Ascending aorta (tissue), 2 donors: ENCODE measurements around the gene FBXL17. TPM values are rescaled to one million over a fixed set of nuclear protein-coding genes. Genes with fewer than 3 reads are reported as not detected.

Source experiments
- DNase-seq, 2 donors: peaks; one replicate each; pipeline ENCODE4 v3.0.0-alpha.2; 2019; ENCODE audit warnings: low spot score in 2 of 2
- H3K27ac ChIP-seq, 2 donors: fragments of 200-600 bp; sonication (generic); one replicate each; pipeline ENCODE4 v1.5.1; 2016 to 2017; ENCODE audit warnings: mild to moderate bottlenecking in 1 of 2
- H3K27me3 ChIP-seq: fragments of 200-600 bp; sonication (generic); one replicate; pipeline ENCODE4 v1.5.1; 2017
- H3K36me3 ChIP-seq, 2 donors: fragments of 200-600 bp; sonication (generic); one replicate each; pipeline ENCODE4 v1.5.1; 2016
- H3K4me1 ChIP-seq, 2 donors: fragments of 200-600 bp; sonication (generic); one replicate each; pipeline ENCODE4 v1.5.1; 2016 to 2017; ENCODE audit warnings: mild to moderate bottlenecking in 1 of 2
- H3K4me3 ChIP-seq, 2 donors: fragments of 200-600 bp; sonication (generic); one replicate each; pipeline ENCODE4 v1.5.1; 2016 to 2017; ENCODE audit warnings: mild to moderate bottlenecking in 1 of 2
- H3K9me3 ChIP-seq, 2 donors: fragments of 200-600 bp; sonication (generic); one replicate each; pipeline ENCODE4 v1.5.1; 2016
- CTCF ChIP-seq, 3 experiments: fragments of 200-600 bp in 2 of 3; fragments of 450-650 bp in 1 of 3; sonication (generic) in 2 of 3; IDR thresholded peaks; one replicate each; pipeline ENCODE4 v1.5.1; 2016 to 2019; ENCODE audit warnings: antibody characterized with exemption in 3 of 3, mild to moderate bottlenecking in 1 of 3, moderate library complexity in 1 of 3
- intact Hi-C: fragments of 100-400 bp; cut with DNase I; formaldehyde crosslinking; loops from one replicate; pipeline ENCODE4 v1.15.1; 2023
- total RNA-seq: library from RNA; depleted of rRNA; stranded (reverse); fragments of >200 nt; gene quantifications from one replicate; pipeline ENCODE4 v1.1.0, GENCODE V29; 2016

Gene FBXL17
- total RNA-seq, 1 donor from 2014 or later = 13.6 TPM

- Histone ChIP-seq H3K4me1 (no peaks in the 10 kb centered on the region), H3K36me3 (no peaks in the 10 kb centered on the region), H3K27ac (no peak overlapping the region), H3K4me3 (no peak overlapping the region), H3K9me3 (no peaks in the 10 kb centered on the region), H3K27me3 (no peaks in the 10 kb centered on the region)
- DNase-seq = no peak
- no peak for TF ChIP-seq CTCF (IDR thresholded peaks at IDR 0.05)
- intact Hi-C loops = no loop called here
These were observed 468.4 kb downstream of the FBXL17 start for GRCh38 chr5:107913494-107913893.

- no peak for TF ChIP-seq CTCF (IDR thresholded peaks at IDR 0.05)
- H3K4me1 ChIP-seq = no peaks in the 10 kb centered on the region
- H3K9me3 ChIP-seq = no peaks in the 10 kb centered on the region
- H3K27ac ChIP-seq = no peak overlapping the region
- H3K4me3 ChIP-seq = no peak overlapping the region
- intact Hi-C loops = no loop called here
- DNase-seq = no peak
- H3K36me3 ChIP-seq = no peaks in the 10 kb centered on the region
- no peaks in the 10 kb centered on the region for H3K27me3 ChIP-seq
These were observed 481.2 kb downstream of the FBXL17 start for GRCh38 chr5:107900721-107901120.

GRCh38 chr5:107894361-107894760 lies 487.5 kb downstream of the FBXL17 start:
- H3K4me3 ChIP-seq = peak overlapping the region in 1 of 2 donors; percentile 34
- H3K27me3 ChIP-seq = no peaks in the 10 kb centered on the region
- H3K4me1 ChIP-seq = peaks cover 0 to 3% of the 10 kb centered on the region in 2 donors
- TF ChIP-seq CTCF (IDR thresholded peaks at IDR 0.05) = no peak
- intact Hi-C loops = no loop called here
- H3K27ac ChIP-seq = peak overlapping the region in 1 of 2 donors; percentile 8
- H3K36me3 ChIP-seq = no peaks in the 10 kb centered on the region
- H3K9me3 ChIP-seq = no peaks in the 10 kb centered on the region
- DNase-seq = no peak

- peaks cover 0 to 3% of the 10 kb centered on the region in 2 donors for H3K4me1 ChIP-seq
- no peaks in the 10 kb centered on the region for H3K27me3 ChIP-seq
- intact Hi-C loops = no loop called here
- DNase-seq = no peak
- H3K9me3 ChIP-seq = no peaks in the 10 kb centered on the region
- peak overlapping the region in 1 of 2 donors; percentile 34 for H3K4me3 ChIP-seq
- H3K27ac ChIP-seq = peak overlapping the region in 1 of 2 donors; percentile 8
- TF ChIP-seq CTCF (IDR thresholded peaks at IDR 0.05) = no peak
- H3K36me3 ChIP-seq = no peaks in the 10 kb centered on the region
These were observed 488.3 kb downstream of the FBXL17 start for GRCh38 chr5:107893642-107894041.

GRCh38 chr5:107889387-107889786 lies 492.5 kb downstream of the FBXL17 start:
- no peak for DNase-seq
- TF ChIP-seq CTCF (IDR thresholded peaks at IDR 0.05) = no peak
- H3K36me3 ChIP-seq = no peaks in the 10 kb centered on the region
- H3K4me1 ChIP-seq = peaks cover 0 to 2% of the 10 kb centered on the region in 2 donors
- H3K27me3 ChIP-seq = no peaks in the 10 kb centered on the region
- H3K4me3 ChIP-seq = no peak overlapping the region
- no peaks in the 10 kb centered on the region for H3K9me3 ChIP-seq
- no peak overlapping the region for H3K27ac ChIP-seq
- intact Hi-C loops = no loop called here

- DNase-seq = no peak
- H3K27me3 ChIP-seq = no peaks in the 10 kb centered on the region
- intact Hi-C loops = no loop called here
- H3K4me1 ChIP-seq = no peaks in the 10 kb centered on the region
- H3K4me3 ChIP-seq = no peak overlapping the region
- H3K36me3 ChIP-seq = no peaks in the 10 kb centered on the region
- no peaks in the 10 kb centered on the region for H3K9me3 ChIP-seq
- no peak overlapping the region for H3K27ac ChIP-seq
- TF ChIP-seq CTCF (IDR thresholded peaks at IDR 0.05) = no peak
These were observed 493.4 kb downstream of the FBXL17 start for GRCh38 chr5:107888541-107888940.
